Hypothalamus (tissue), 51 donors: ENCODE measurements around the gene ATF7IP.

Experiments
- DNase-seq, 51 donors: peaks; one replicate each; lab custom pipeline; 2025; lab: John Stamatoyannopoulos, UW

ATF7IP gene

GRCh38 chr12:14454098-14454907 lies 88.8 kb downstream of the ATF7IP start:
- DNase-seq = no peak

- DNase-seq = no peak
These were observed 94.8 kb downstream of the ATF7IP start for GRCh38 chr12:14460212-14460841.

GRCh38 chr12:14471497-14471896 lies 106.0 kb downstream of the ATF7IP start:
- DNase-seq = no peak

DNA sequence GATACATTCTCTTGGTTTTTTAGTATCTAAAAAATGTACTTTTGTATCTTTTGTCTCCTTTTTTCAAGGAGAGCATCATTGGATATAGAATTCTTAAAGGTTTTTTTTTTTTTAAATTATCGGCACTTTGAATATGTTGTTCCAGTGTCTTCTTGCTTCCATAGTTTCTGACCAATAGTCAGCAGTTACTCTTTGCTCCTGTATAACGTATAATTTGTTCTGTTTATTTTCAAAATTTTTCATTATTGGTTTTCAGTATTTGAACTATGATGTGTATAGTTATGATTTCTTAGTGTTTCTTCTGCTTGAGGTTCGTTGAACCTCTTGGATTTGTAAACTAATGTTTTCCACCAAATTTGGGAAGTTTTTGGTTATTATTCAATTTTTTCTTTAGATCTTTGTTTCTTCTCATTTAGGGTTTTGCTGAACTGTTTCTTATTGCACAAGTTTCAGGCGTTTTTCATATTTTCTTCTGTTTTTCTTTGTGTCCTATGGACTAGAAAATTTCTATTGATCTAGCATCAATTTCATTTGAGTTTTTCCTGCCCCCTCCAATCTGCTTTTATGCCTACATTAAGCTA lies 108.3 kb downstream of the ATF7IP start:
- no peak for DNase-seq

GRCh38 chr12:14479004-14479403 lies 113.5 kb downstream of the ATF7IP start:
- no peak for DNase-seq

DNA sequence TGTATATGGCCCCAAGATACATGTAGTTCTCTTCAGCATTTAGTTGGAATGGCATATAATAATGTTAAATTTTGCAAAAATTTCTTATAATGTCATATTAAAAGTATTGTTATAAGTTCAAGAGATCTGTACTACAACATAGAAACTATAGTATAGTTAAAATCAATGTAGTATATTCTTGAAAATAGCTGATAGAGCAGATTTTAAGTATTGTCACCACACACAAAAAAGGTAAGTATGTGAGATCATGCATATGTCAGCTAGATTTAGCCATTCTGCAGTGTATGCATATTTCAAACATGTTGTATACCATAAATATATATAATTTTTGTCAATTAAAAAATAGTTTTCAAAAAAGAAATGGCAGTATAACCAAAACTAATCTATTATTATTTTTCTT lies 115.7 kb downstream of the ATF7IP start:
- DNase-seq = no peak

DNA sequence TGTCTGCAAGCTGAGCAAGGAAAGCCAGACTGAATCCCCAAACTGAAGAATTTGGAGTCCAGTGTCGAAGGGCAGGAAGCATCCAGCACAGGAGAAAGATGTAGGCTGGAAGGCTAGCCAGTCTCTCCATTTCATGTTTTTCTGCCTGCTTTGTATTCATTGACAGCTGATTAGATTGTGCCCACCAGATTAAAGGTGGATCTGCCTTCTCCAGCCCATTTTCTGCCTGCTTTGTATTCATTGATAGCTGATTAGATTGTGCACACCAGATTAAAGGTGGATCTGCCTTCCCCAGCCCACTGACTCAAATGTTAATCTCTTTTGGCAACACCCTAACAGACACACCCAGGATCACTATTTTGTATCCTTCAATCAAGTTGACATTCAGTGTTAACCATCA lies 116.9 kb downstream of the ATF7IP start:
- no peak for DNase-seq

- no peak for DNase-seq
These were observed 117.4 kb downstream of the ATF7IP start for GRCh38 chr12:14482886-14483285.

DNA sequence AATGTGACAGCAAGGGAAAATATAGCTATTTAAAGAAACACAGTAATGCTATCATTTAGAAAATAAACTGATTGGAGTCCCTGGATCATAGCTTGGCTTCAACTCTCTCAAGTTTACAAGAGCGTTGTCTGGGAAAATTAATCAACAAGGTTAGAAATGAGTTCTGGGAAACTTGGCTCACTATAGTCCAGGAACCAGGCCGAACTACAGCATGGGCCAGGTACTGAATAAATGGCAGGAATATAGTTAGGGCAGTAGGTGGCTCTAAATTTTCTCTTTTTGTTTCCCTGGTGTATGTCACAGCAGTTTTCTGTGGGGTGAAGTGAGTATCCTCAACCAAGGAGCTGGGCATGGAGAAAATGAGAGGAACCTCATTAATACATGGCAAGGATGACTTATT lies 129.8 kb downstream of the ATF7IP start:
- no peak for DNase-seq

GRCh38 chr12:14505626-14506596 lies 140.4 kb downstream of the ATF7IP start:
- no peak for DNase-seq

DNA sequence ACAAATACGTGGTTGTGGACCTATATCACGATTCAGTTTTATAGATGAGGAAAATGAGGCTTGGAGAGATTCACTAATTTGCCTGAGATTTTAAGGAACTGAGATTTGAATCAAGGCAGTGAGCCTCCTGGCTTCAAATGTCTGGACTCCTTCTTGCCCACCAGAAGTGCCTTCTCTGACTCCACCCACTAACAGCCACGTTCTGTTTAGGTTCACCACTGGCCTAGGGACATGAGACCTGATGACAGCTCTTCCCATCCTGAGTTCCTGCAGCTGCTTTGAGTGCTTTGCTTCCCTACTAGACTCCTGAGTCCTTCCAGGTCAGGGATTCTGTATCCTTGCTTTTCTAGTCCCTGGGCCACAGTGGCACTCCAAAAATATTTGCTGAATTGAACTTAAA lies 145.1 kb downstream of the ATF7IP start:
- no peak for DNase-seq

DNA sequence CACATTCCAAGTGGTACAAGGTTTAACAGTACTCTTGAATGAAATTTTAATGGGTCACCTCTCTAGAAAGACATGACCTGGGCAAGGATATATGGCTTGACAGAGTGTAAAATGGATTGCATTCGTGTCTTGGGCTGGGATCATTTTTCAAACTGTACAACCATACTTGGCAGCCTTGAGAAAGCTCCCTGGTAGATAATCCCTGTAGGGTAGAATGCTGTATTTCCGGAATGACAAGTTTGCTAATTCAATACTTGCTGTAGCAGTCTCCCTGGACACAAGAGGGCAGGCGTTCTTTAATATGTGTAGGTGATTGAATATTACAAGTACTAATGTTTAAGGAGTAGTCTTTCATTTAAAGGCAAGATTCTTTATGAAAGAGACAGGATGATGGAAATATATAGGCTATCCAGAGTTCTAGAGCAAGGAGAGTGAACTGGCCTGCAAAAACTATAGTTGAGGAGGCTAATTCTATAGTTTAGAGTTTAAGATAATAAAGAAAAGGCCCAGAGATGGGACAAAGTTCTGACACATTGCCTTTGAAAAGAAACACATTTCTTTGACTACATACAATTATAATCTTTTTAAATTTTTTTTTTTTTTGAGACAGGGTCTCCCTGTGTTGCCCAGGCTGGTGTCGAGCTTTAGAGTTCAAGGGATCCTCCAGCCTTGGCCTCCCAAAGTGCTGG lies 148.8 kb downstream of the ATF7IP start:
- no peak for DNase-seq

DNA sequence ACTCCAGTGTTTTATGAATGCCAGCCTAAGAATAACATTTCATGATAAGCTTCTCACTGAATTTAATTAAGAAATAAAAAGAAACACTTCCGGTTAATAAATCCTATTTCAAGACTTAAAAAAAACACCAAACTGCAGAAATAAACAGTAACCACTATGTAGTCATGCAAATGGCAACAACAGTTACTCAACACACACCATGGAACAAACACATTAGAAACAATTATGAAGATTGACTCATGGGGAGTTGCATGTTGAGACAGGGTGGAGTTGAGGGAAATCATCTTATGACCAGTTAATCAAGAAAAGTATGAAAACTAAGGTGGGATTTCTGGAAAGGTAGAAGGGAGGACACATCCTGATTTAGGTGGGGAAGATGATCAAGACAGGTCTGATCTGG lies 149.5 kb downstream of the ATF7IP start:
- DNase-seq = no peak

DNA sequence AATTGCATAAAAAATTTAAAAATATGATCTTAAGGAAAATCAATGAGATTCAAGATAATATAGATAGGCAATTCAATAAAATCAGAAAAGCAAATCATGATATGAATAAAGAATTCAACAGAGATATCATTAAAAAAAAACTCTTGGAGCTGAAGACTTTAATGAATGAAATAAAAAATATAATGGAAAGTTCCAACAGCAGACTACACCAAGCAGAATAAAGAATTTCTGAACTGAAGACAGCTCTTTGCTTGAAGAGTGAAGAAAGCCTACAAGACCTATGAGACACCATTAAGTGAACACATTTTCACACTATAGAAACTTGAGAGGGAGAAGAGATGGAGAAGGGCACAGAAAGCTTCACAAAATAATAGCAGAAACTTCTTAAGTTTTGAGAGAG lies 156.3 kb downstream of the ATF7IP start:
- no peak for DNase-seq

DNA sequence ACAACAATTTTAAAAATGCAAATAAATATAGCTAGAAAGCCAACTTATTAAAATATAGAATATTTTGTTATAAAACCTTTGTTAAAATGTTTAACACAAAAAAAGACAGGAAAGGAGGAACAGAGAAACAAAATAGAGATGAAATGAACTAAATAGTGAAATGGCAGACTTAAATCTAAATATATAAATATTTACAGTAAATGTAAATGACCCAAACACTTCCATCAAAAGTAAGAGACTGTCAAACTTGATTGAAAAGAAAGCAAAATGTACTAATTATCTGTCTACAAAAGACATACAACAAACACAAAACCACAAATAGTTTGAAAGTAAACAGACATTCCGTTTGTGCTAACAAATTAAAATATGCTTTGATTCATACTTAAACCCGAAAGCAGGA lies 160.5 kb downstream of the ATF7IP start:
- DNase-seq = no peak

DNA sequence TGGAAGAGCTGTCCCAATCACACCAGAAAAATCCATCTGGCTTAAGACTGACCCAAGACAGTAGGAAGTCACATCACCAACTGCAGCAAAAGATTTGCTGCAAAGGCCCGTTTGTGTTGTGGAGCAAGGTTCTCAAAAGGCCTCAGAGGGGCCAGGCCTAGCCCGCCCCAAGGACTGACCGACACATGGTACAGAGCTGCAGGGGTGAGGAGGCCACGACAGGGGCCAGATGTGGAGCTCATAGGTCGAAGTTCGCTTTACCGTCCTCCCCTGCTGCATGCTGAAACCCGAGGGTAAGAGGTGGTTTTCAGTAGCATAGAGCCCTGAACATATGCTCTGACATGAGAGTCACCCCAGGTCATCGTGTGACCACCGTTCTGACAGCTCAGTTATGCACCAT lies 166.7 kb downstream of the ATF7IP start:
- no peak for DNase-seq

- DNase-seq = no peak
These were observed 171.6 kb downstream of the ATF7IP start for GRCh38 chr12:14537088-14537487.

GRCh38 chr12:14540801-14541462 lies 175.4 kb downstream of the ATF7IP start:
- no peak for DNase-seq
